OCI-LY3 (cell line): ENCODE results near the gene ELOVL1.

ENCODE experiments used
- EZH2phosphoT487 ChIP-seq: fragments of 200-600 bp; shearing (Covaris generic); IDR thresholded peaks from 2 replicates; pipeline ENCODE4 v1.6.1; 2018; ENCODE audit warnings: antibody characterized with exemption, mixed run types, low read depth
- TF ChIP-seq, protein P1 (sequence below): fragments of 200-600, 300-600 bp; sonication (generic); IDR thresholded peaks from 2 replicates; pipeline ENCODE4 v1.5.1; 2014; ENCODE audit warnings: antibody characterized with exemption, low read length, low read depth

DNA sequence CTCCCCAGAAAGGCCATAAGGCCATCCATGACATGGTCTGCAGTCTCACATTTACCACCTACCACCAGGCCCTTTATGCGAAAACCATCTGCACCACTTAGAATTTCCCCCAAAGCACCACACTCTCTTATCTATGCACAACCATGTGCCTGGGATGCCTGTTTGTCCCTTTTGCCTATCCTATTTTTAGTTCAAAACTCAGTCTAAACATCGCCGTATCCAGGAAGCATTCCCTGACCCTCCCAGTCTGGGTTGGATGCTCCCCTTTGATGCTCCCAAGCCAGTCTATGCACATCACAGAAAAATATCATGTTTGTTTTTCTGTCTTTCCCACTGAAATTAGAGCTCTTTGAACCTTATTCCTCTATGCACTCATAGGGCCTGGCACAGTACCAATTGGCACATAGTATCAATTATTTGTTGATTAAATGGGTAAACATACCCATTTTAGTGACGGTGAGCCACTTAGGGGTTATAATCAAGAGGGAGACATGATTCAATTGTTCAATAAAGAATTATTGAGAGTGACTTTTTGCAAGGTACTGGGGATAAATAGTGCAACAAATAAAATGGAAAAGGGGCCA, 23.5 kb downstream of the ELOVL1 start:
- TF ChIP-seq, protein P1, sequence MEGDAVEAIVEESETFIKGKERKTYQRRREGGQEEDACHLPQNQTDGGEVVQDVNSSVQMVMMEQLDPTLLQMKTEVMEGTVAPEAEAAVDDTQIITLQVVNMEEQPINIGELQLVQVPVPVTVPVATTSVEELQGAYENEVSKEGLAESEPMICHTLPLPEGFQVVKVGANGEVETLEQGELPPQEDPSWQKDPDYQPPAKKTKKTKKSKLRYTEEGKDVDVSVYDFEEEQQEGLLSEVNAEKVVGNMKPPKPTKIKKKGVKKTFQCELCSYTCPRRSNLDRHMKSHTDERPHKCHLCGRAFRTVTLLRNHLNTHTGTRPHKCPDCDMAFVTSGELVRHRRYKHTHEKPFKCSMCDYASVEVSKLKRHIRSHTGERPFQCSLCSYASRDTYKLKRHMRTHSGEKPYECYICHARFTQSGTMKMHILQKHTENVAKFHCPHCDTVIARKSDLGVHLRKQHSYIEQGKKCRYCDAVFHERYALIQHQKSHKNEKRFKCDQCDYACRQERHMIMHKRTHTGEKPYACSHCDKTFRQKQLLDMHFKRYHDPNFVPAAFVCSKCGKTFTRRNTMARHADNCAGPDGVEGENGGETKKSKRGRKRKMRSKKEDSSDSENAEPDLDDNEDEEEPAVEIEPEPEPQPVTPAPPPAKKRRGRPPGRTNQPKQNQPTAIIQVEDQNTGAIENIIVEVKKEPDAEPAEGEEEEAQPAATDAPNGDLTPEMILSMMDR: no peak
- TF ChIP-seq EZH2phosphoT487: no peak
